ENCODE data around the gene MAGI1.

DNA sequence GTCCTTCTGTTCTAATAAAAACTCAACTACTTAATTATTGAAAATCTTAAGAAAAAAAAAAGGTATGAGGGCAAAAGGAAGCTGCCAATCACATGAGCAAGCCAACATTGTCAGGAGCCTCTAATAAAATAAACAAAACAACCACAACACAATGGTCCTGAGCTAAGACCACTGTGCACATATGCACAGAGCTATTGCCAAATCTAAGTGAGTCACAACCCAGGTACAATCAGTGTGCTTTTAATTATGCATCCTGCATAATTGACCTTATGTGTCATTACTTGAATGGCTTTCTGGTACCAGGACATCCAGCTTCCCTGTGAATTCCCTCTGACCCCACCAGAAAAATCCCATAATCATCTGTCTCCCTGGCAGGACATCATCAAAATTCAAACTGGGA, 639.8 kb downstream of the MAGI1 start:
- TF ChIP-seq, protein P1, sequence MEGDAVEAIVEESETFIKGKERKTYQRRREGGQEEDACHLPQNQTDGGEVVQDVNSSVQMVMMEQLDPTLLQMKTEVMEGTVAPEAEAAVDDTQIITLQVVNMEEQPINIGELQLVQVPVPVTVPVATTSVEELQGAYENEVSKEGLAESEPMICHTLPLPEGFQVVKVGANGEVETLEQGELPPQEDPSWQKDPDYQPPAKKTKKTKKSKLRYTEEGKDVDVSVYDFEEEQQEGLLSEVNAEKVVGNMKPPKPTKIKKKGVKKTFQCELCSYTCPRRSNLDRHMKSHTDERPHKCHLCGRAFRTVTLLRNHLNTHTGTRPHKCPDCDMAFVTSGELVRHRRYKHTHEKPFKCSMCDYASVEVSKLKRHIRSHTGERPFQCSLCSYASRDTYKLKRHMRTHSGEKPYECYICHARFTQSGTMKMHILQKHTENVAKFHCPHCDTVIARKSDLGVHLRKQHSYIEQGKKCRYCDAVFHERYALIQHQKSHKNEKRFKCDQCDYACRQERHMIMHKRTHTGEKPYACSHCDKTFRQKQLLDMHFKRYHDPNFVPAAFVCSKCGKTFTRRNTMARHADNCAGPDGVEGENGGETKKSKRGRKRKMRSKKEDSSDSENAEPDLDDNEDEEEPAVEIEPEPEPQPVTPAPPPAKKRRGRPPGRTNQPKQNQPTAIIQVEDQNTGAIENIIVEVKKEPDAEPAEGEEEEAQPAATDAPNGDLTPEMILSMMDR (IDR thresholded peaks at IDR 0.05), result no peak
- TF ChIP-seq POLR2A (IDR thresholded peaks at IDR 0.05), result no peak

Measured in uterus (tissue), 2 donors.